Tibial nerve (tissue), 4 donors: ENCODE measurements around the gene KDM8. TPM values are rescaled to one million over a fixed set of nuclear protein-coding genes. Genes with fewer than 3 reads are reported as not detected.

ENCODE experiments used
- DNase-seq, 2 donors: peaks; one replicate each; pipeline ENCODE4 v3.0.0-alpha.2; 2019; ENCODE audit warnings: low spot score in 2 of 2
- H3K27ac ChIP-seq, 4 donors: fragments of 200-600 bp; sonication (generic) in 3 of 4; one replicate each; pipeline ENCODE4 v1.5.1; 2017 to 2019; ENCODE audit warnings: mild to moderate bottlenecking in 1 of 4
- H3K27me3 ChIP-seq, 2 donors: fragments of 200-600 bp; sonication (generic) in 1 of 2; one replicate each; pipeline versions ENCODE4 v1.5.1 to v1.6.0; 2017 to 2019
- H3K36me3 ChIP-seq, 3 donors: fragments of 200-600 bp; sonication (generic); one replicate each; pipeline ENCODE4 v1.5.1; 2018 to 2019
- H3K4me1 ChIP-seq, 4 donors: fragments of 200-600 bp; sonication (generic) in 3 of 4; one replicate each; pipeline ENCODE4 v1.5.1; 2017 to 2019
- H3K4me3 ChIP-seq, 4 donors: fragments of 200-600 bp; sonication (generic) in 3 of 4; one replicate each; pipeline ENCODE4 v1.5.1; 2017 to 2019; ENCODE audit warnings: mild to moderate bottlenecking in 1 of 4, moderate library complexity in 1 of 4
- H3K9me3 ChIP-seq, 4 donors: fragments of 200-600 bp; sonication (generic) in 3 of 4; one replicate each; pipeline ENCODE4 v1.5.1; 2017 to 2019
- CTCF ChIP-seq, 5 experiments: fragments of 200-600 bp in 3 of 5; fragments of 450-650 bp in 2 of 5; sonication (generic) in 3 of 5; IDR thresholded peaks; one replicate each; pipeline ENCODE4 v1.5.1; 2016 to 2019; ENCODE audit warnings: antibody characterized with exemption in 5 of 5, mild to moderate bottlenecking in 3 of 5, moderate library complexity in 2 of 5
- EP300 ChIP-seq, 2 donors: sonication (generic); formaldehyde crosslinking; IDR thresholded peaks; one replicate each; pipeline ENCODE4 v1.6.1; 2017; ENCODE audit warnings: antibody characterized with exemption in 2 of 2, mild to moderate bottlenecking in 1 of 2
- POLR2A ChIP-seq, 2 donors: fragments of 450-650 bp; IDR thresholded peaks; one replicate each; pipeline ENCODE4 v1.6.1; 2017; ENCODE audit warnings: antibody characterized with exemption in 2 of 2, mild to moderate bottlenecking in 2 of 2, moderate library complexity in 2 of 2
- WGBS, 2 donors: methylation state at CpG; one replicate each; pipeline ENCODE4 v1.1.5; 2018; 5-methylcytosine and 5-hydroxymethylcytosine counted together
- total RNA-seq, 4 donors: library from RNA; depleted of rRNA; stranded (reverse); fragments of >200 nt; gene quantifications; one replicate each; pipeline ENCODE4 v1.1.0, GENCODE V29; 2016

The KDM8 gene
- total RNA-seq, 4 donors from 2014 or later: 2.3 to 7.6 (median 4.8) TPM

GRCh38 chr16:27226976-27227705 lies 23.8 kb downstream of the KDM8 start:
- H3K4me3 ChIP-seq: no peak overlapping the region
- WGBS, 2 donors: 90 to 91% methylated on average over 14 to 16 of the region's 16 CpGs
- peaks cover 0 to 72% (median 0%) of the 10 kb centered on the region in 3 donors for H3K36me3 ChIP-seq
- DNase-seq: no peak
- H3K4me1 ChIP-seq: peaks cover 0 to 19% (median 8%) of the 10 kb centered on the region in 4 donors
- no peak overlapping the region for H3K27ac ChIP-seq
- H3K9me3 ChIP-seq: no peaks in the 10 kb centered on the region
- no peaks in the 10 kb centered on the region for H3K27me3 ChIP-seq
- TF ChIP-seq CTCF (IDR thresholded peaks at IDR 0.05) (no peak), POLR2A (IDR thresholded peaks at IDR 0.05) (no peak), EP300 (IDR thresholded peaks at IDR 0.05) (no peak)

DNA sequence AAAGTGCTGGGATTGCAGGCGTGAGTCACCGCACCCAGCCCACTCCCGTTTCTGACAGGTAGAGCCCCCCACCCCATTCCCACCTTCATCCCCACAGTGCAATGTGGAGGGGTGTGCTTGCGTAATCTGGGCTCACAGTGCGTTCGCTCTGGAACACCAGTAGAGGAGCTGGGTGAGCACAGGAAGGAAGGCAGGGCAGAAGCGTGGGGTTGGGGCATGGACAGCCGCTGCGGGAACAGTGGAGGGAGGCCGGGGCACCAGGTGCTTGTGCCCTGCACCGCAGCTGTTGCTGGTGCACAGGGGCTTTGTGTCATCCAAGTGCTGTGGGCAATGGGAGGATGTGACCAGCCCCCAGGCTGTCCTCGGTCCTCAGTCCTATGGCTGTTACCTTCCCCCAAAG lies 24.7 kb downstream of the KDM8 start:
- Histone ChIP-seq H3K36me3 (peaks cover 0 to 81% (median 0%) of the 10 kb centered on the region in 3 donors), H3K4me1 (peaks cover 0 to 25% (median 4%) of the 10 kb centered on the region in 4 donors), H3K27me3 (no peaks in the 10 kb centered on the region), H3K27ac (no peak overlapping the region), H3K9me3 (no peaks in the 10 kb centered on the region), H3K4me3 (no peak overlapping the region)
- 79 to 82% methylated on average over 12 of the region's 12 CpGs for WGBS, 2 donors
- DNase-seq: no peak
- no peak for TF ChIP-seq EP300 (IDR thresholded peaks at IDR 0.05)
- TF ChIP-seq POLR2A (IDR thresholded peaks at IDR 0.05): no peak
- no peak for TF ChIP-seq CTCF (IDR thresholded peaks at IDR 0.05)

- Histone ChIP-seq H3K36me3 (peaks cover 0 to 80% (median 0%) of the 10 kb centered on the region in 3 donors), H3K4me3 (no peak overlapping the region), H3K4me1 (peaks cover 0 to 25% (median 2%) of the 10 kb centered on the region in 4 donors), H3K27me3 (no peaks in the 10 kb centered on the region), H3K27ac (no peak overlapping the region), H3K9me3 (no peaks in the 10 kb centered on the region)
- no peak for TF ChIP-seq EP300 (IDR thresholded peaks at IDR 0.05)
- no peak for TF ChIP-seq POLR2A (IDR thresholded peaks at IDR 0.05)
- TF ChIP-seq CTCF (IDR thresholded peaks at IDR 0.05): no peak
- DNase-seq: no peak
- 85 to 87% methylated on average over 21 of the region's 21 CpGs for WGBS, 2 donors
These were observed 25.5 kb downstream of the KDM8 start for GRCh38 chr16:27228621-27229501.

DNA sequence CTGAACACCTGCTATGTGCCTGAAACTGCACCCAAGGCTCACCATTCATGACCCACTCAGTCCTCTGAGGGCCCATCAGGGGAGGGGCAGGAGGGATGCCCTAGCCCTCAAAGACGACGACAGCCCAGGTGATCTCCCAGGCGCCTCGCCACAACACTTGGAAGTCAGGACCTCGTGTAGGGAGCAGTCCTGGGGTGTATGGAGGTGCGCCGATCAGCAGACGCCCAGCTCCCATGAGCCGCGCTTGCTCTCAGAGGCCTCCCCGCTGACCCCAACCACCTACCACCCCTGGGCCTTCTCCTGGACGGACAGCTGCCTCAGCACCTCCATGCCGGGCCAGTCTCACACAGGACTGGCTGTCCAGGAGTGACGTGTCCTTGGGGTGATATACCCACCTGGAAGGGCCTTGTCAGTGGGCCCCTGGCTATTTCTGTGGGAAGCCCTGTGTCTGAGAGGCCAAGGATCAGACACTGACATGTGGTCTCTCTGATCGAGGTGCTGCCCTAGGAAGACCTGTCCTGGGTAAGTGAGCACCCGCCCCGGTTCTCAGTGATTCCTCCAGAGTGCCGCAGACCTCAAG lies 26.7 kb downstream of the KDM8 start:
- Histone ChIP-seq H3K4me1 (peaks cover 0 to 30% (median 8%) of the 10 kb centered on the region in 4 donors), H3K36me3 (peaks cover 0 to 72% (median 0%) of the 10 kb centered on the region in 3 donors)

More for the DNA sequence above, 26.7 kb downstream of the KDM8 start:
- no peak for DNase-seq
- Histone ChIP-seq H3K9me3 (no peaks in the 10 kb centered on the region), H3K4me3 (no peak overlapping the region), H3K27ac (peak overlapping the region in 1 of 4 donors; percentile 26), H3K27me3 (no peaks in the 10 kb centered on the region)
- TF ChIP-seq EP300 (IDR thresholded peaks at IDR 0.05): no peak
- no peak for TF ChIP-seq CTCF (IDR thresholded peaks at IDR 0.05)
- TF ChIP-seq POLR2A (IDR thresholded peaks at IDR 0.05): no peak
- 94% methylated on average over 15 to 17 of the region's 18 CpGs for WGBS, 2 donors
